NCI-H524 treated with DMSO at 0.1 percent for 48 hours (cell line): ENCODE results near the gene PTCH2.
"Not testable (repeated sequence)": the region's sequence is repeated elsewhere in the genome, so short reads cannot be mapped to it uniquely, and the experiment has no call there.

Experiments
- DNase-seq: peaks from one replicate; lab custom pipeline; 2025; lab: John Stamatoyannopoulos, UW

Gene PTCH2

DNA sequence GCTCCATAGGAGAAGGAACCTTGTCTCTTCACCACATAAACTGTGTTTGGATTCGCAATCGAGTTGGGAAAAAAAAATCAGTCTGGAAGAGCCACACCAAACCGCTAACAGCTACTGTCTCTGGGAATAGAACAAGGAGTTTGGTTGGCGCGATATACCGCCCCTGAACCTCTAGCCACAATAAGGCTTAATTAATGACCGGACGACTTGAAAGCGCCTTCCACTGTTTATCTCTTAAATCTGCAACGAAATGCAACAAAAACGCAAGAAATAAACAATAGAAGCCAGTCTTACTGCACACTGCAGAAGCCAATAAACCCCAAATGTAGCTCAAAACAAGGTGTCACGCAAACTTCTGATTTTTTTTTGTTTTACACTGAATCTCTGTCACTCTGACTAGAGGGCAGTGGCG is 23.9 kb downstream of the PTCH2 start:
- no peak for DNase-seq

DNA sequence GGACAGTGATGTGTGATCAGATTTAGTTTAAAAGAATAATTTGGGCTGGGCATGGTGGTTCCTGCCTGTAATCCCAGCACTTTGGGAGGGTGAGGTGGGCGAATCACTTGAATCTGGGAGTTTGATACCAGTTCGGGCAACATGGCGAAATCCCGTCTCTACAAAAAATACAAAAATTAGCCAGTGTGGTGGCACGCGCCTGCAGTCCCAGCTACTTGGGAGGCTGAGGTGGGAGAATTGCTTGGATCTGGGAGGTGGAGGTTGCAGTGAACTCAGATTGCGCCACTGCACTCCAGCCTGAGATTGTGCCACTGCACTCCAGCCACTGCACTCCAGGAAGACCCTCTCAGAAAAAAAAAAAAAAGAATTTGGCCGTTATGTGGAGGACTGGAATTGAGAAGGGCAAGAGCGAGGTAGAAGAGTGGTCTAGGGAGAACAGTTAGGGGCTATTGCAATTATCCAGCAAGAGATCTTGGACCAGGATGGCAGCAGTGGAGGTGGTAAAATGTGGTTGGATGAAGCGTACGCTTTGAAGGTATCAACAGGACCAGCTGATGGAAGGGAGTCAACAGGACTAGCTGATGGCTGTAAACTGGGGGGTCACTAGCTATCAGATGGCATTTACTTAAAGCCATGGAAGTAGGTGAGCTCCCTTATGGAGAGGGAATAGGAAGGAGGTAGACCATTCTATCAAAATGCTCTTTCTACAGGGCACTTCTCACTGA is 25.1 kb downstream of the PTCH2 start:
- no peak for DNase-seq

DNA sequence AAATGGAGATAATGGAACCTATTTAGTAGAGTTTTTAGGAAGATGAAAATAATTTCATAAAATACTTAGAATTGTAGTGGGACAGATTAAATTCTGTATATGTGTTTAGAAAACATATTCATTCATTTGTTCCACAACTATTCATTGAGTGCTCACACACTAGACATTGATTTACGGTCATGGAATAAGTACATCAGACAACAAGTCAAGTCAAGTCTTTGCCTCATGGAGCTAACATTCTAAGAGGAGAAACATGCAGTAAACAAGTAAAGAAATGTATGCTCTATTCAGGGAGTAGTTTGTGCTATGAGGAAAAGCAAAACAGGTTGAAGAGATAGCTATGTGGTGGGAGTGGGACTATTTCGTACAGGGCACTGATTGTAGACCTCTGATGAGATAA is 25.7 kb downstream of the PTCH2 start:
- no peak for DNase-seq

DNA sequence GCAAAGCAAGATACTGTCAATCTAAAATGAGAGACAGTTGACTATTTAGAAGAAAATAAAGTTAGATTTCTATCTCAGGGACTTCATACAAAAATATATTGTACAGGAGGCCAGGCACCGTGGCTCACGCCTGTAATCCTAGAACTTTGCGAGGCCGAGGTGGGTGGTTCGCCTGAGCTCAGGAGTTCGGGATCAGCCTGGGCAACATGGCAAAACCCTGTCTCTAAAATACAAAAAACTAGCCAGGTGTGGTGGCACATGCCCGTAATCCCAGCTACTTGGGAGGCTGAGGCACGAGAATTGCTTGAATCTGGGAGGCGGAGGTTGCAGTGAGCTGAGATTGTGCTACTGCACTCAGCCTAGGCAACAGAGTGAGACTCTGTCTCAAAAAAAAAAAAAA is 27.1 kb downstream of the PTCH2 start:
- not testable (repeated sequence) for DNase-seq

DNA sequence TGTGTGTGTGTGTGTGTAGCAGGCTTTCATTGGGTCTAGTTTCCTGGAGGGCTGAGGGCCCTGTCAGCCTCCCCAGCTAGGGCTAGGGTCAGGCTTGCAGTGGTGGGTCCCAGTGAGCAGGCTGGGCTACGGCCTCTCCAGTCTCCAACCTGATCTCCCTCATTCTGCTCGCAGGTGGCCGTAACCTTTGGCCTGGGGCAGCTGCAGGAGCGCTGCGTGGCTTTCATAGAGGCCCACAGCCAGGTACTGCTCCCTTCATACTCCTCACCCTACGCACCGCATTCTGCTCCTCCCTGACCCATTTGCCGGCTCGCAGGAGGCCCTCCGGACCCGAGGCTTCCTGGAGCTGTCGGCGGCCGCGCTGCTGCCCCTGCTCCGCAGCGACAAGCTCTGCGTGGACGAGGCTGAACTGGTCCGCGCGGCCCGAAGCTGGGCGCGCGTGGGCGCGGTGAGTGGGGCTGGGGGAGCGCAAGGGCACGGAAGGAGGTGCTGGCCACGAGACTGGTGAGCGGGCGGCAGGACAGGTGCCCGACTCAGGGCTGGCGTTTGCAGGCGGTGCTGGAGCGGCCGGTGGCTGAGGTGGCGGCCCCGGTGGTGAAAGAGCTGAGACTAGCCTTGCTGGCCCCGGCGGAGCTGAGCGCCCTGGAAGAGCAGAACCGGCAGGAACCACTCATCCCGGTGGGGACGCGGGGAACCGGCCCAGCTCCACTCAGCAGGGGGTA is 30.1 kb downstream of the PTCH2 start:
- DNase-seq = no peak

DNA sequence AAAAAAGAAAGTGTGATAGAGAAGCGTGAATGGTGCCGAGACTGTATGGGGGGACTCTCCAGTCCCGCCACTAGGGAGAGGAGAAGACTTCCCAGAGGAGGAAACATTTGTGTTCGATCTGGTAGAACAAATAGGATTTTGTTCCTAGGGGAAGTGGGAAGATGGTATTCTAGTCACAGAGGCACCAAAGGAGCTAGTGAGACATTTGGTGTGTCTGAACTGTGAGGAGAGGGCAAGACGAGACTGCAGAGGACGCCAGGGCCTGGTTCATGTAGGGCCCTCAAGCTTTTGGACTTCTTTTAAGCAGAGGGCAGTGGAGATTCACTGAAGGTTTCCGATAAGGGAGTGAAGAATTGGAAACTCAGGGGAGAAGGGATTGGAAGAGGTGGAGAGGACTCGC is 31.8 kb downstream of the PTCH2 start:
- DNase-seq = no peak

DNA sequence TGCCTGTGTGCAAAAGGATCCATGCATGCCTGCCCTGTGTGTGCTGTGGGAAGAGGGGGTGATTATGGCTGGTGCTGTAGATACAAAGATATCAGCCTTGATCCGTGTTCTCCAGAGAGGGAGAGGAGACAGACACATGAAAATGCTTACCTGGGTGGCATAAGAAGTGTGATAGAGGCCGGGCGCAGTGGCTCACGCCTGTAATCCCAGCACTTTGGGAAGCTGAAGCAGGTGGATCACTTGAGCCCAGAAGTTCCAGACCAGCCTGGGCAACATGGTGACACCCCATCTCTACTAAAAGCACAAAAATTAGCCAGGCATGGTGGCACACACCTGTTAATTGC is 32.3 kb downstream of the PTCH2 start:
- DNase-seq = not testable (repeated sequence)

DNA sequence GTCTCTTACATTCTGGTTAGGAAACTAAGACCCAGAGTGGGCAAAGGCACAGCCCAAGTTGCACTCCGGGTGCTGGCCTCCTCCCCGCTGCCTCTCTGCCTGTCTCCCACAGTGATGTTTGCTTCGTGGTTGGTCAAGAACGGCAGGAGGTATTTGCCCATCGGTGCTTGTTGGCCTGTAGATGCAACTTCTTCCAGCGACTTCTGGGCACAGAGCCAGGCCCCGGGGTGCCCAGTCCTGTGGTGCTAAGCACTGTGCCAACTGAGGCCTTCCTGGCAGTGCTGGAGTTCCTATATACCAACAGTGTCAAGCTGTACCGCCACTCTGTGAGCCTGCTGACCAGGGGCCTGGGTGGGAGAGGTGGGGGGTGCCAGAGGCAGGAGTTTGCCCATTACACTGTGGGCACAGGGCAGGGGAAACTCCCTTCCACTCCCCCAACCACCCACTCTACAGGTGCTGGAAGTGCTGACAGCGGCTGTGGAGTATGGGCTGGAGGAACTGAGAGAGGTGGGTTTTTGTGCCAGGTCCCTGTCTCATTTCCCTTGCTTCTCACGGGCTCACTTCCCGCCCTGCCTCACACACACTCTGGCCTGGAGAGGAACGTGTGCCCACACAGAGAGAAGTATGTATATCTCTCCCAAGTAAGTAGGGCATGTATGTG is 32.8 kb downstream of the PTCH2 start:
- no peak for DNase-seq

DNA sequence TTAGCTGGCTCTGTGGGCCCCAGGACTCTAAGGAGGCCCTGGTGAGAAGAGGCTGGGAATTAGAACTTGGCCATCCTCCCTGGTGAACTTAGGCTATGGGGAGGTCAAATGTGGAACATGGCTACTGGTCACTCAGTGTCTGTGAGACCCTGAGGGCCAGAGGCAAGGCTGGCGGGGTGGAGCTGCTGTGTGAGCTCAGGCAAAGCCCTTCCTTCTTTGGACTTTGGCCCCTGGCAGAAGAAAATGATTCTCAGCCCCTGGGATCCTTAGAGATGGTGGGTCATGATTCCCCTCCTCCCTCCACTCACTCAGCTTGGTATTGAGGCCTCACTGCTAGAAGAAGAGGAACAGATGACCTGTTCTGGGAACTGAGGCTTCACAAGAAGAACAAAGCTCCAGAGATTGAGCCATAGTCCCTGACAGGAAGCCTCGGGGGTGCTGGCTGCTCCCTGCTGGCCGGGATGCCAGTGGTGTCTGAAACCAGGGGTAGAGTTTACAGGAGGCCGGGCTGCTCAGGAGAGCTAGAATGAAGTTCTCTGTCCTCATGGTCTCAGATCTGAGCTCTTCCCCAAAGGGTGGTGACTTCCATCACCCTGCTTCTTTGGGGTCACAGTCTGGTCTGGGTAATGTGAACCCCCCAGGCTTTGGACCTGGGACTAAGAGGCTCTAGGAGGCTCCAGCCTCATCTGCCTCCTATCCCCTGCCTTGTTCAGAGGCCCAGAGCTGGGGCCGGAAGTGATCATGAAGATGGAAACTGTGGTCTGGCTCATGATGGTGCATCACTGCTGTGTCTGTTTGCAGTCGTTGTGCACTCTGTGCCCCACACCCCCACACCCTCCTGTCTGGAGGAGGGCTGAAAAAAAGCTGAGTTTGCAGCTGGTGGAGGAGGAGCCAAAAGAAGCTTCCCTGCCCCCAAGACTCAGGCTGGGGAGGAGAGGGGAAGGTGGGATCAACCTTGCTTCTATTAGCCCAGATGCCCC is 33.8 kb downstream of the PTCH2 start:
- no peak for DNase-seq

DNA sequence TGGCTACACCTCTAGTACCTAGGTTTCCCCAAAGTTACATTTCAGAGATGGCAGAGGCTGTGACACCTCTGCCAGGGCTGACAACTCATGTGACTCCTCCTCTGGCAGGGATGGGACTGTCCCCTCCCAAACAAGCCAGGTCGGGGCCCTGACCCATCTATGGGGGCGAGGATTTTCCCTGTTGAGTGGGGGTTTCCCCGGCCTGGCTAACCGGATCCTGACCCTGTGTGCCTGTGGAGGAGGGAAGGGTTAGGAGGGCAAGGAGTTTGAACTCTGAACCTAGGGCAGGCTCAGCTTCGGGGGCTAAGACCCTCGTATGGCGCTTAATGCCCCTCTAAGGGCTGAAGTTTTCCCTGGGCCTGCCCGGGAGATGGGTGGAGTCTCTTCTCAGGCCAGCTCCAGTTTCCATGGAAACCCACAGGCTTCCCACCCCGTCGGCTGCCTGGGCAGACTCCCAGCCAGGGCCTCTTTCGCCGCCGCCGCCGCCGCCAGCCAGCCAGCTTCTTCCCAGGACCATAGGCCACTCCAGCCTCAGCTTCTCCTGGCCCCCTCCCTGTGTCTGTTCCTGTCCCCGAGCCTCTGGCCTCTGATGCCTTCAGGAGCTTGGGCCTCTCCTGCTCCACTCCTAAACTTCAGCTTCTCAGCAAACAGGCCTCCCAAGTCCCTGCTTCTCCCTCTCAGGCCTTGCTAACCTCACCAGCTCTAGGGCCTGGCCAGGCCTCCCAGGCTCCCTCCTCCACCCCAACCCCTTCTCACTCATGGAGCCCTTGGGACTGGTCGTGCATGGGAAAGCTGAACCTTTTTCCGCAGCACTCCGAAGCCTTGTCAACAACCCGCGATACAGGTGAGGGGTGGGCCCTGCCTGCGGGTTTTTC is 34.8 kb downstream of the PTCH2 start, which contains the start of gene BTBD19:
BTBD19 (plus strand) TSS at position 461 of the 875 bp plus-strand sequence; CDS start at position 759, 298 bp downstream.
- DNase-seq = no peak

DNA sequence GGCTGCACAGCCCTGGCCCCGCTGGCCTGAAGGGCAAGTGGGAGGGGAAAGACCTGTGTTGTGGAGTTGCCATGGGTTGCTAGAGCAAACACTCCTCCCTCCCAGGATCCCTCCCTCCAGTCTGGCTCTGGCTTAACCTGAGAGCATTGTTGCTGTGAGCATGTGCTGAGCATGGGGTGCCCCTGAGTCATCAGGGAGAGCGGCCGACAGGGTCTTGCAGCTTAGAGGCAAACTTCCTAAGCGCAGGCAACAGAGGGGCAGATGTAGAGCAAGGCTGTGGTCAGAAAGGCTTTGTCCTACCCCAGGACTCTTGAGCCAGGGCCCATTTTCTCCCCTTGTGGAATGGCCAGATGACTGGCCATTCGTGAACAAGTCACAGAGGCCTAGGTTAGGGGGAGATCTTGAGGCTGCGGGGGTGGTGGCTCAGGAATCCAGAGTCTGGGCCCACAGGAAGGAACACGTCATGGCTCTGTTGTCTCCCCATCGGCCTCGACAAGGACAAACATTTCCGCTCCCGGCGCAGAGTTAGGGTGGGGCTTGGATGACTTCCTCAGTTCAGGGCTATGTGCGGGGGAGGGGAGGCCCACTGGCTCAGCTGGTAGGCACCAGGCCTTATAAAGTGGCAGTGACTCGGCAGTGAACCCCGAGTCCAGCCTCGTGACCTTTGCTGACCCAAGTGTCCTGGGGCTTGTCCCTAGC is 35.5 kb downstream of the PTCH2 start:
- DNase-seq = no peak

DNA sequence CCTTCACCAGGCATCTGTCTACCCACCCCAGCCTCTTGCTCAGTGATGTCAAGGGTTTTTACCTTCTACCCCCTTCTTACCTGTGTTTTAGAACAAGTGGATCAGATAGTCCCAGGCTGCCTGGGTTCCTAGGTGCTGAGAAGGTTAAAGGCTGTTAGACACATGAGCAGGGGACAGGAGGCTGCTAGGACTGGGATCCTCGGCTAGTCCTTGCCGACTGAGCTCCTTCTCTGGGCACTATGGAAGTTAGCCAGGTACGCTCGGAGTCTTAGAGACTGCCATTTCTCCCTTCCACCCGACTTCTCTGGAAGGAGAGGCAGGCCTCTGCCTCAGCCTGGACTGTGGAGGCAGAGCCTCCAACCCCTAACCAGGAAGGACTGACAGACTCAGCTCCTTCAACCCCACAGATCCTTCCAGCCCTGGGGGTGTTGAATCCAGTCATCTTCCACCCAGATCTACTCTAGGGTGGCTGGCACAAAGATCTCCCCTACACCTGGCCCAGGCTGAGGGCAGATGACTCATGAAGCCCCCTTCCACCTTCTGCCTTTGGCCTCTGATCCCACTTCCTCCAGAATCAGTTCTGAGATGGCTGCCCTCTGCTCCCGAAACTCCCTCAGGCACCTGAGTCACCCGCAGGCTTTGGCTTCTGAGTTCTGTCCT is 36.2 kb downstream of the PTCH2 start, which contains the start of gene DYNLT4:
DYNLT4 (minus strand) TSS at position 648 of the 660 bp plus-strand sequence. CDS start 683 bp downstream, outside the sequence.
- DNase-seq = no peak

DNA sequence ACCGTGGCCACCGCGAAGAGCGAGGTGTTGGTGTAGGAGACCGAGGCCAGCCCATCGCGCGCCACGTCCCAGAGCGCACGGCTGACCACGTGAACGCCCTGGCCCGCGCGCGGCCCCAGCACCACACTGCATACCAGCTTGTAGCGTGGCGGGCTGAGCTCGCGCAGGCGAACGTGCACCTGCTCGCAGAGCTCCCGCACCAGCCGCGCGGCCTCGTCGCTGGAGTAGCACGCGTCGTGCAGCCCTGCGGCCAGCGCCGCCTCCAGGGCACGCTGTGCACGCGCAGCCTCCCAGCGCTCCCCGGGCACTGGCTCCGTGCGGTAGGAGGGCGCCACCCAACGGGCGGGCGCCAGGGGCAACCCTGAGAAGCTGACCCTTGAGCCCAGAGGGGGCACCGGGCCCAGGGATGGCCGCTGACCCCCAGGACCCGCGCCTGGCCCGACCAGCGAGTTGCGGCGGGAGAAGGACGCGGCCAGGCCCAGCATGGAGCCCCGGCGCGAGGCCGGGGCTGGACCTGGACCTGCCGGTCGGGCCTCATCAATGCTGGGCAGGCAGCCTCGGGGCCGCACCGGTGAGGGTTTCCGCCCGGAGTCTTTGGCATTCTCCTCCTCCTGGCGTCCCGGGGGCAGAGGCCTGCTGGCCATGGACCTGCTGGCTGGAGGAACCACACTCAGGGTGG is 36.9 kb downstream of the PTCH2 start:
- no peak for DNase-seq

DNA sequence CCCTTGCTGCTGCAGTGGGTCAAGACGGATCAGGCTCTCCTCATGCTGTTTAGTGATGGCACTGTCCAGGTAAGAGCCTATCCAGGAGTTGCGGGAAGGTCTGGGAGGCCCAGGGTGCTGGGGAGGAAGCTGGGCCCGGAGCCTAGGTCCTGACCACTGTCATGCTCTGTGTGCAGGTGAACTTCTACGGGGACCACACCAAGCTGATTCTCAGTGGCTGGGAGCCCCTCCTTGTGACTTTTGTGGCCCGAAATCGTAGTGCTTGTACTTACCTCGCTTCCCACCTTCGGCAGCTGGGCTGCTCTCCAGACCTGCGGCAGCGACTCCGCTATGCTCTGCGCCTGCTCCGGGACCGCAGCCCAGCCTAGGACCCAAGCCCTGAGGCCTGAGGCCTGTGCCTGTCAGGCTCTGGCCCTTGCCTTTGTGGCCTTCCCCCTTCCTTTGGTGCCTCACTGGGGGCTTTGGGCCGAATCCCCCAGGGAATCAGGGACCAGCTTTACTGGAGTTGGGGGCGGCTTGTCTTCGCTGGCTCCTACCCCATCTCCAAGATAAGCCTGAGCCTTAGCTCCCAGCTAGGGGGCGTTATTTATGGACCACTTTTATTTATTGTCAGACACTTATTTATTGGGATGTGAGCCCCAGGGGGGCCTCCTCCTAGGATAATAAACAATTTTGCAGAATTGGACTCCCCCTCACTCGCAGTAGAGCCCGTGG is 37.6 kb downstream of the PTCH2 start:
- DNase-seq = no peak

DNA sequence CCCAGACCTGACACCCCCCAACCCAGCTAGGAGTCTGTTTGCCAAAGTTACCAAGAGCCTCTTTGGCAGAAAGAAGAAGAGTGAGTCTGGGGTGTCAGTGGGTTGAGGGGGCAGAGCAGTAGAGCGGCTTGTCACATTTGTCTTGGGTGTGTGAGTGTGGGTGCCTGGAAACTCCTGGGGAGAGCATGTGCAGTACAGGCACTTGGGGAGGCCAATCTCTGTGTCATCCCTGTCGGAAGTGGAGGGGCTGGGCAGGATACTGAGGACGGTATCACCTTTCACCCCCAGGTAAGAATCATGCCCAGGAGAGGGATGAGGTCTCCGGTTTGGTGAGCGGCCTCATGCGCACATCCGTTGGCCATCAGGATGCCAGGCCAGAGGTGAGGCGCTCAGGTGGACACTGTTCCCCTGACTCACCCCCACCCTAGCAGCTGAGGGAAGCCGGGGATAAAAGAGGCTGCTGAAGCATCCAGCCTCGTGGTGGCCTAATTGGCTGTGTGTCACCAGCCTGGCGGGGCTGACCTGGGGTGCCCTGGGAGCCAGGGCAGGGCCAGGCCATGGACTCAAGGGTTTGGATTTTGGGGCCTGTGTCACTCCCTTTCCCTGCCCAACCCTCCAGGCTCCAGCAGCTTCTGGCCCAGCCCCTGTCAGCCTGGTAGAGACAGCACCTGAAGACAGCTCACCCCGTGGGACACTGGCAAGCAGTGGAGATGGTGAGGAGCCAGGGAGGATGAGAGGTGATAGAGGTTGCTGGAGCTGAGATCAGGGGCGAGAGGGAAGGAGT is 39.5 kb downstream of the PTCH2 start:
- DNase-seq = no peak

DNA sequence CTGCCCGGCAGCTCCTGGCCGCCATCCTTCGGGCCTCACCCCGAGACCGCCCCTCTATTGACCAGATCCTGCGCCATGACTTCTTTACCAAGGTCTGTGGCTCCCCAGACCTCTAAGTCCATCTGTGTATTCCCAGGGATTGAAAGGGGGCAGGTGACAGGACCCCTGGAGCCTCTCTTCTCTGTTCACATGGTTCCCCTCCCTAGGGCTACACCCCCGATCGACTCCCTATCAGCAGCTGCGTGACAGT is 40.1 kb downstream of the PTCH2 start:
- no peak for DNase-seq

DNA sequence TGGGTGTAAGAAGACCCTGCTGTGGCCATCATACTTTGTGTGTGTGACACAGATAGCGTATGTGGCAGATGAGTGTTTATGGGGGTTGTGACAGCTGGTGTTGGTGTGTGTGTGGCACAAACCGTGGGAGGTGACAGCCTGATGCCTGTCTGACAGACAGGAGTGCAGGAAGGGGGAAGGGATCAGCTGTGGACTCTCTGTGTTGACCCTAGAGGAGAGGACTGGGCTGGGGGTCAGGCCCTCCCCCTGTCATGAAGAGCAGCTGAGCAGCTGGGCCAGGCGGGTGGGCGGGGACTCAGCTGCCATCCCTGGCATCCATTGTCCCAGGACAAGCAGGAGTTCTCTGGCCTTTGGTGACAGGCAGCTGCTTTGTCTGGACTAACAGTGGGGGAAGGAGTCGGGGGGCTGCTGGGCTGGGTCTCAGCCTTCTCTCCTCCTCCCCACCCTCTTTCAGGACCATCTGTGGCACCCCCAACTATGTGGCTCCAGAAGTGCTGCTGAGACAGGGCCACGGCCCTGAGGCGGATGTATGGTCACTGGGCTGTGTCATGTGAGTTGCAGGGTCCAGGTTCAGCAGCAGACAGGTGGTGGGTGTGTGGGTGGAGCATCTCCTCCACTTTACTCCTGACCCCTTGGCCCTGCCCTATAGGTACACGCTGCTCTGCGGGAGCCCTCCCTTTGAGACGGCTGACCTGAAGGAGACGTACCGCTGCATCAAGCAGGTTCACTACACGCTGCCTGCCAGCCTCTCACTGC is 40.6 kb downstream of the PTCH2 start:
- DNase-seq = no peak
